ENCODE measurements around the gene ZBTB7C. TPM values are rescaled to one million over a fixed set of nuclear protein-coding genes. Genes with fewer than 3 reads are reported as not detected.

ZBTB7C gene
- total and polyA plus RNA-seq, 2 of the 8 experiments (the other 6 are each of a cell fraction or from before 2014, with no cell fraction given), result 0.15 to 0.45 TPM

DNA sequence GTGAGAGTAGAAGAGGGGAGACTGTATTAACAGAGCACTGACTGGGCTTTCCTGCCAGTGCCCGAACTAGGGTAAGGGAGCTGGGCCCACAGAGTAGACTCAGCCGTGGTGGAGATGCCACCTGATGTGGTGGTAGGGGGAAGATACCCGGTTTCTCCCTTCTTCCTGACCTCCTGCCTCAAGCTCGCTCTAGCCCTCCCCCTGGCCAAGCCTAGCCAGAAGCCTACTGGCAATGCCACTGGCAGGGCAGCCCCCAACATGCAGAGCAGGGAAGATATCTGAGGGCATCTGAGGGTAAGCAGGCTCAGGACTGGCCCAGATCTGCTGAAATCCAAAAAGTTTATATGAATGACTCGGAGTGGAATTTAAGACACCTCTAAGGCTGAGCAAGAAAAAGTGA, 316.1 kb downstream of the ZBTB7C start:
- Histone ChIP-seq H3K27ac (ENCODE audit: low read depth, low read length) (no peak overlapping the region), H3K9ac (replicated peaks in 1 of 4; ENCODE audit: extremely low read depth in 1 of 4, low read depth in 3 of 4, low read length in 3 of 4) (no peak overlapping the region), H4K8ac (ENCODE audit: extremely low read depth, insufficient read depth, low read length) (no peak overlapping the region), H3K4ac (replicated peaks; ENCODE audit: insufficient read length, low read depth, low read length) (no peak overlapping the region), H3K56ac (replicated peaks; ENCODE audit: insufficient read length, low read depth, low read length) (no peak overlapping the region), H2BK12ac (ENCODE audit: low read depth, low read length) (no peak overlapping the region), H3K9me3 (ENCODE audit: insufficient read depth in 2 of 2, low read depth in 1 of 2, low read length in 1 of 2) (no peaks in the 10 kb centered on the region), H2AK5ac (ENCODE audit: low read depth, low read length) (no peak overlapping the region), H4K91ac (replicated peaks; ENCODE audit: insufficient read length, low read length) (no peak overlapping the region), H3K4me1 (replicated peaks in 1 of 4; ENCODE audit: control insufficient read depth in 3 of 4, insufficient read depth in 4 of 4, low read length in 3 of 4) (no peaks in the 10 kb centered on the region), H2BK15ac (ENCODE audit: low read length) (no peak overlapping the region), H2BK20ac (ENCODE audit: low read length) (no peak overlapping the region), H3K14ac (ENCODE audit: insufficient read length) (no peak overlapping the region), H4K5ac (ENCODE audit: insufficient read length, low read depth, low read length) (no peak overlapping the region), H3K4me2 (ENCODE audit: insufficient read depth in 1 of 2, low read depth in 2 of 2, low read length in 2 of 2) (no peak overlapping the region), H2BK5ac (ENCODE audit: low read depth, low read length) (no peak overlapping the region), H3K27me3 (replicated peaks in 1 of 4; ENCODE audit: control insufficient read depth in 3 of 4, extremely low read depth in 1 of 4, insufficient read depth in 3 of 4, low read length in 3 of 4) (0 out of 7 replicates have a peak, but pooled peaks cover 0 to 2% (median 0%) of the 10 kb centered on the region in 4 experiments), H3K79me2 (ENCODE audit: control insufficient read depth in 1 of 2, insufficient read depth in 2 of 2, low read length in 2 of 2) (no peaks in the 10 kb centered on the region), H3K23ac (ENCODE audit: insufficient read length) (no peak overlapping the region), H2BK120ac (replicated peaks; ENCODE audit: low read depth, low read length) (no peak overlapping the region), H3K79me1 (ENCODE audit: low read depth, low read length) (no peaks in the 10 kb centered on the region), H3K23me2 (ENCODE audit: low read depth, low read length) (no peaks in the 10 kb centered on the region), H3K4me3 (ENCODE audit: extremely low read depth in 1 of 4, insufficient read depth in 2 of 4, low read depth in 3 of 4, low read length in 4 of 4) (no peak overlapping the region), H3K18ac (ENCODE audit: extremely low read depth, low read length) (no peak overlapping the region), H2AFZ (ENCODE audit: low read length) (no peak overlapping the region), H3K36me3 (ENCODE audit: control insufficient read depth in 2 of 4, insufficient read depth in 4 of 4, low read length in 3 of 4) (no peaks in the 10 kb centered on the region), H4K20me1 (replicated peaks in 1 of 2; ENCODE audit: control insufficient read depth in 1 of 2, insufficient read depth in 2 of 2, low read length in 2 of 2) (no peaks in the 10 kb centered on the region)
- CTCF ChIA-PET (ENCODE audit: partially characterized antibody), result interaction anchor here (0.9 to 4.4 kb wide), 4 partner anchors 11 to 201 kb away, joined by 3 to 18 read pairs (median 4); no protein-coding TSS in a partner anchor
- FAIRE-seq (no peak), DNase-seq (ENCODE audit: low read depth in 1 of 2, low spot score in 2 of 2) (no peak)
- 90% methylated on average over 5 of the region's 5 CpGs; no CpG with 5 or more reads in 1 of the 2 experiments for WGBS, 2 experiments (ENCODE audit: extremely low coverage in 1 of 2, insufficient coverage in 1 of 2, insufficient read length in 1 of 2, insufficient replicate concordance in 2 of 2, low coverage in 1 of 2, low lambda C conversion rate in 2 of 2, missing lambda C conversion rate in 1 of 2)
- POLR2A ChIA-PET (ENCODE audit: partially characterized antibody), result no interaction called here
- no peak for TF ChIP-seq BACH1 (IDR thresholded peaks at IDR 0.05; ENCODE audit: low read length)
- no peak for TF ChIP-seq SRF (IDR thresholded peaks at IDR 0.05; ENCODE audit: low read depth, low read length)
- no peak for TF ChIP-seq HDAC2 (IDR thresholded peaks at IDR 0.05; ENCODE audit: borderline replicate concordance in 1 of 2, low read depth in 2 of 2, low read length in 2 of 2)
- no peak for TF ChIP-seq TAF1 (IDR thresholded peaks at IDR 0.05; ENCODE audit: low read depth, low read length)
- no peak for TF ChIP-seq POLR2AphosphoS5 (IDR thresholded peaks at IDR 0.05; ENCODE audit: low read depth, low read length)
- TF ChIP-seq, protein P1, sequence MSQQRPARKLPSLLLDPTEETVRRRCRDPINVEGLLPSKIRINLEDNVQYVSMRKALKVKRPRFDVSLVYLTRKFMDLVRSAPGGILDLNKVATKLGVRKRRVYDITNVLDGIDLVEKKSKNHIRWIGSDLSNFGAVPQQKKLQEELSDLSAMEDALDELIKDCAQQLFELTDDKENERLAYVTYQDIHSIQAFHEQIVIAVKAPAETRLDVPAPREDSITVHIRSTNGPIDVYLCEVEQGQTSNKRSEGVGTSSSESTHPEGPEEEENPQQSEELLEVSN (IDR thresholded peaks at IDR 0.05), result no peak
